Liver (tissue), 9 donors: ENCODE data around the gene ACACB. TPM values are rescaled to one million over a fixed set of nuclear protein-coding genes. Genes with fewer than 3 reads are reported as not detected.

Experiments
- DNase-seq: peaks from one replicate; pipeline ENCODE4 v3.0.0-alpha.2; 2017; ENCODE audit warnings: low spot score
- H3K27ac ChIP-seq, 2 donors: one replicate each; pipeline ENCODE4 v1.7.0; 2013; ENCODE audit warnings: inconsistent platforms in 2 of 2, low read length in 2 of 2, control low read depth in 1 of 2, low read depth in 1 of 2, mild to moderate bottlenecking in 1 of 2
- H3K27me3 ChIP-seq, 4 donors: one replicate each; pipeline versions ENCODE4 v1.6.1 to v1.7.0; 2013; ENCODE audit warnings: low read length in 3 of 4, inconsistent platforms in 1 of 4, mild to moderate bottlenecking in 1 of 4, moderate library complexity in 1 of 4; ENCODE audit not compliant: control insufficient read depth in 4 of 4, insufficient read depth in 4 of 4
- H3K36me3 ChIP-seq, 4 donors: one replicate each; pipeline versions ENCODE4 v1.6.1 to v1.7.0; 2013; ENCODE audit warnings: low read length in 3 of 4, mild to moderate bottlenecking in 3 of 4, low read depth in 1 of 4, moderate library complexity in 1 of 4; ENCODE audit not compliant: control insufficient read depth in 4 of 4, insufficient read depth in 3 of 4
- H3K4me1 ChIP-seq, 4 donors: one replicate each; pipeline versions ENCODE4 v1.6.1 to v1.7.0; 2013; ENCODE audit warnings: low read length in 3 of 4, mild to moderate bottlenecking in 3 of 4, moderate library complexity in 1 of 4; ENCODE audit not compliant: control insufficient read depth in 4 of 4, insufficient read depth in 4 of 4
- H3K4me3 ChIP-seq, 3 donors: one replicate each; pipeline versions ENCODE4 v1.6.1 to v1.7.0; 2013; ENCODE audit warnings: low read length in 3 of 3, control low read depth in 1 of 3, low read depth in 1 of 3, mild to moderate bottlenecking in 1 of 3
- H3K9ac ChIP-seq, 2 donors: one replicate each; pipeline ENCODE4 v1.7.0; 2013; ENCODE audit warnings: low read length in 2 of 2, mild to moderate bottlenecking in 2 of 2, moderate library complexity in 2 of 2, control low read depth in 1 of 2, low read depth in 1 of 2
- H3K9me3 ChIP-seq, 4 donors: one replicate each; pipeline versions ENCODE4 v1.6.1 to v1.7.0; 2013; ENCODE audit warnings: low read length in 3 of 4; ENCODE audit not compliant: control insufficient read depth in 4 of 4
- ATF3 ChIP-seq: IDR thresholded peaks from 2 replicates; pipeline ENCODE4 v1.6.1; 2016; ENCODE audit warnings: antibody characterized with exemption
- CTCF ChIP-seq: fragments of 150-350 bp; IDR thresholded peaks from 2 replicates; pipeline ENCODE4 v1.5.1; 2017; ENCODE audit warnings: improper control_type of control experiment, low read depth, low read length; ENCODE audit not compliant: missing input control
- EGR1 ChIP-seq, 2 donors: IDR thresholded peaks; 2 replicates each; pipeline ENCODE4 v1.6.1; 2016 to 2018; ENCODE audit warnings: antibody characterized with exemption in 2 of 2, low read depth in 2 of 2
- FOXA1 ChIP-seq: IDR thresholded peaks from 2 replicates; pipeline ENCODE4 v1.6.1; 2016; ENCODE audit warnings: antibody characterized with exemption
- FOXA2 ChIP-seq: IDR thresholded peaks from 2 replicates; pipeline ENCODE4 v1.6.1; 2016; ENCODE audit warnings: antibody characterized with exemption
- GABPA ChIP-seq, 2 donors: IDR thresholded peaks in 1 of 2; conservative IDR thresholded peaks in 1 of 2; 2 replicates each; pipeline ENCODE4 v1.6.1; 2016; ENCODE audit warnings: antibody characterized with exemption in 2 of 2, mild to moderate bottlenecking in 1 of 2, moderate library complexity in 1 of 2
- HNF4A ChIP-seq, 2 donors: conservative IDR thresholded peaks; 2 replicates each; pipeline ENCODE4 v1.6.1; 2016; ENCODE audit warnings: antibody characterized with exemption in 2 of 2, mild to moderate bottlenecking in 2 of 2
- HNF4G ChIP-seq: IDR thresholded peaks from 2 replicates; pipeline ENCODE4 v1.6.1; 2016; ENCODE audit warnings: antibody characterized with exemption
- JUND ChIP-seq, 2 donors: IDR thresholded peaks; 2 replicates each; pipeline ENCODE4 v1.6.1; 2016; ENCODE audit warnings: antibody characterized with exemption in 2 of 2
- MAX ChIP-seq: IDR thresholded peaks from 2 replicates; pipeline ENCODE4 v1.6.1; 2016; ENCODE audit warnings: antibody characterized with exemption
- NR2F2 ChIP-seq: IDR thresholded peaks from 2 replicates; pipeline ENCODE4 v1.6.1; 2016; ENCODE audit warnings: antibody characterized with exemption
- RAD21 ChIP-seq, 2 donors: IDR thresholded peaks; 2 replicates each; pipeline ENCODE4 v1.6.1; 2016; ENCODE audit warnings: antibody characterized with exemption in 2 of 2, mild to moderate bottlenecking in 2 of 2
- REST ChIP-seq: IDR thresholded peaks from 2 replicates; pipeline ENCODE4 v1.6.1; 2016; ENCODE audit warnings: antibody characterized with exemption, mild to moderate bottlenecking
- RXRA ChIP-seq, 2 donors: IDR thresholded peaks; 2 replicates each; pipeline ENCODE4 v1.6.1; 2017 to 2018; ENCODE audit warnings: antibody characterized with exemption in 2 of 2, mild to moderate bottlenecking in 1 of 2
- SP1 ChIP-seq: IDR thresholded peaks from 2 replicates; pipeline ENCODE4 v1.6.1; 2018; ENCODE audit warnings: antibody characterized with exemption, mild to moderate bottlenecking
- TAF1 ChIP-seq: conservative IDR thresholded peaks from 2 replicates; pipeline ENCODE4 v1.6.1; 2016; ENCODE audit warnings: antibody characterized with exemption, mild to moderate bottlenecking
- YY1 ChIP-seq: IDR thresholded peaks from 2 replicates; pipeline ENCODE4 v1.6.1; 2016; ENCODE audit warnings: antibody characterized with exemption, mild to moderate bottlenecking
- ZBTB33 ChIP-seq: IDR thresholded peaks from 2 replicates; pipeline ENCODE4 v1.6.1; 2016; ENCODE audit warnings: antibody characterized with exemption
- WGBS: extraction: QIAGEN DNeasy Blood & Tissue Kit; methylation state at CpG from one replicate; pipeline ENCODE4 v1.1.7; 2013; 5-methylcytosine and 5-hydroxymethylcytosine counted together
- polyA plus RNA-seq, 2 donors: library from polyadenylated mRNA; stranded (reverse) in 1 of 2; unstranded in 1 of 2; fragments of 200-250 nt in 1 of 2; fragments of >200 nt in 1 of 2; fragmentation: Nextera tagmentation in 1 of 2; extraction: Ambion mirVana in 1 of 2; gene quantifications; one replicate each; pipeline versions ENCODE4 v1.2.1 to v1.2.3, GENCODE V29; 2013 to 2015
- total RNA-seq, 2 donors: library from RNA; depleted of rRNA; stranded (reverse); fragments of >200 nt; gene quantifications; one replicate each; pipeline ENCODE4 v1.2.3, GENCODE V29; 2014
- donor health status: healthy.
- donor health status: healthy.
- donor health status: healthy.
- donor health status: healthy.
- donor health status: healthy.

The ACACB gene
- total and polyA plus RNA-seq, 4 donors, result 12.9 to 288 (median 52.1) TPM

- 95% methylated on average over 4 of the region's 4 CpGs for WGBS
- H3K27me3 ChIP-seq, result no peaks in the 10 kb centered on the region
- no peak overlapping the region for H3K27ac ChIP-seq
- peaks cover 0 to 12% (median 10%) of the 10 kb centered on the region in 4 donors for H3K4me1 ChIP-seq
- TF ChIP-seq MAX (no peak), EGR1 (IDR thresholded peaks at IDR 0.05; ENCODE audit: low read depth in 2 of 2) (no peak), ATF3 (no peak), HNF4G (no peak), YY1 (no peak), FOXA1 (no peak), NR2F2 (no peak), TAF1 (no peak), SP1 (no peak), RXRA (IDR thresholded peaks at IDR 0.05) (no peak), FOXA2 (no peak), HNF4A (conservative IDR thresholded peaks at IDR 0.05) (no peak), RAD21 (IDR thresholded peaks at IDR 0.05) (no peak), GABPA (IDR thresholded peaks at IDR 0.05 in 1 of 2, conservative IDR thresholded peaks at IDR 0.05 in 1 of 2) (no peak), ZBTB33 (no peak), REST (no peak), JUND (IDR thresholded peaks at IDR 0.05) (no peak)
- no peak overlapping the region for H3K4me3 ChIP-seq
- H3K9ac ChIP-seq, result no peak overlapping the region
- H3K36me3 ChIP-seq, result peaks cover 6 to 77% (median 57%) of the 10 kb centered on the region in 4 donors
- peaks cover 0 to 5% (median 0%) of the 10 kb centered on the region in 4 donors for H3K9me3 ChIP-seq
- no peak for DNase-seq
Observed at GRCh38 chr12:109252799-109253198, 136.4 kb downstream of the ACACB start.

GRCh38 chr12:109253913-109254544, 137.6 kb downstream of the ACACB start:
- Histone ChIP-seq H3K36me3 (peaks cover 9 to 86% (median 67%) of the 10 kb centered on the region in 4 donors), H3K9me3 (peaks cover 0 to 5% (median 0%) of the 10 kb centered on the region in 4 donors), H3K4me3 (no peak overlapping the region), H3K9ac (no peak overlapping the region), H3K27me3 (no peaks in the 10 kb centered on the region), H3K27ac (no peak overlapping the region), H3K4me1 (no peaks in the 10 kb centered on the region)
- DNase-seq, result no peak
- 98% methylated on average over 7 of the region's 7 CpGs for WGBS
- no peak for TF ChIP-seq TAF1
- TF ChIP-seq FOXA2, result no peak
- no peak for TF ChIP-seq SP1
- no peak for TF ChIP-seq YY1
- no peak for TF ChIP-seq GABPA (IDR thresholded peaks at IDR 0.05 in 1 of 2, conservative IDR thresholded peaks at IDR 0.05 in 1 of 2)
- no peak for TF ChIP-seq FOXA1
- TF ChIP-seq HNF4A (conservative IDR thresholded peaks at IDR 0.05), result no peak
- TF ChIP-seq JUND (IDR thresholded peaks at IDR 0.05), result no peak
- TF ChIP-seq CTCF, result no peak
- TF ChIP-seq NR2F2, result no peak
- no peak for TF ChIP-seq RXRA (IDR thresholded peaks at IDR 0.05)
- no peak for TF ChIP-seq HNF4G
- no peak for TF ChIP-seq ATF3
- no peak for TF ChIP-seq ZBTB33
- no peak for TF ChIP-seq EGR1 (IDR thresholded peaks at IDR 0.05; ENCODE audit: low read depth in 2 of 2)
